Esophagus squamous epithelium (tissue), 5 donors: ENCODE data around the gene MAT2A. TPM values are rescaled to one million over a fixed set of nuclear protein-coding genes. Genes with fewer than 3 reads are reported as not detected.
A peak's percentile ranks its signal among the peaks of the same experiment; 100 is the strongest.

Experiments used
- DNase-seq: peaks from one replicate; lab custom pipeline; 2025; lab: John Stamatoyannopoulos, UW
- H3K27ac ChIP-seq, 4 donors: fragments of 200-600 bp; sonication (generic); one replicate each; pipeline ENCODE4 v1.5.1; 2016 to 2019; ENCODE audit warnings: mild to moderate bottlenecking in 1 of 4
- H3K27me3 ChIP-seq, 4 donors: fragments of 200-600 bp; sonication (generic); 1 replicate in 3 of 4; 2 replicates in 1 of 4; pipeline versions ENCODE4 v1.5.1 to v1.6.0; 2017 to 2021; ENCODE audit warnings: antibody characterized with exemption in 1 of 4
- H3K36me3 ChIP-seq, 3 donors: fragments of 200-600 bp; sonication (generic); one replicate each; pipeline ENCODE4 v1.5.1; 2016 to 2019
- H3K4me1 ChIP-seq, 3 donors: fragments of 200-600 bp; sonication (generic); one replicate each; pipeline ENCODE4 v1.5.1; 2017 to 2019
- H3K4me3 ChIP-seq, 4 donors: fragments of 200-600 bp; sonication (generic); 1 replicate in 3 of 4; 2 replicates in 1 of 4; pipeline ENCODE4 v1.5.1; 2016 to 2019; ENCODE audit warnings: mild to moderate bottlenecking in 2 of 4, moderate library complexity in 1 of 4
- H3K9me3 ChIP-seq, 3 donors: fragments of 200-600 bp; sonication (generic); one replicate each; pipeline ENCODE4 v1.5.1; 2016 to 2019
- POLR2A ChIP-seq, 4 donors: fragments of 450-650 bp; IDR thresholded peaks; one replicate each; pipeline ENCODE4 v1.6.1; 2017; ENCODE audit warnings: antibody characterized with exemption in 4 of 4, mild to moderate bottlenecking in 4 of 4, moderate library complexity in 3 of 4
- WGBS, 2 donors: methylation state at CpG; one replicate each; pipeline ENCODE4 v1.1.5; 2018; 5-methylcytosine and 5-hydroxymethylcytosine counted together
- intact Hi-C: fragments of 100-400 bp; cut with DNase I; formaldehyde crosslinking; loops from one replicate; pipeline ENCODE4 v1.15.0; 2022
- total RNA-seq, 4 donors: library from RNA; depleted of rRNA; stranded (reverse); fragments of >200 nt; gene quantifications; one replicate each; pipeline ENCODE4 v1.1.0, GENCODE V29; 2016
- TF ChIP-seq, protein P1 (sequence below), 6 experiments: fragments of 450-650 bp in 4 of 6; fragments of 200-600 bp in 2 of 6; sonication (generic) in 2 of 6; IDR thresholded peaks; one replicate each; pipeline ENCODE4 v1.5.1; 2016 to 2019; ENCODE audit warnings: antibody characterized with exemption in 6 of 6, mild to moderate bottlenecking in 4 of 6, moderate library complexity in 4 of 6
- donor health status: DM: yes; HTN: yes; CAD: no.

MAT2A gene
- total RNA-seq, 4 donors from 2014 or later, result 81.8 to 272 (median 121) TPM

DNA sequence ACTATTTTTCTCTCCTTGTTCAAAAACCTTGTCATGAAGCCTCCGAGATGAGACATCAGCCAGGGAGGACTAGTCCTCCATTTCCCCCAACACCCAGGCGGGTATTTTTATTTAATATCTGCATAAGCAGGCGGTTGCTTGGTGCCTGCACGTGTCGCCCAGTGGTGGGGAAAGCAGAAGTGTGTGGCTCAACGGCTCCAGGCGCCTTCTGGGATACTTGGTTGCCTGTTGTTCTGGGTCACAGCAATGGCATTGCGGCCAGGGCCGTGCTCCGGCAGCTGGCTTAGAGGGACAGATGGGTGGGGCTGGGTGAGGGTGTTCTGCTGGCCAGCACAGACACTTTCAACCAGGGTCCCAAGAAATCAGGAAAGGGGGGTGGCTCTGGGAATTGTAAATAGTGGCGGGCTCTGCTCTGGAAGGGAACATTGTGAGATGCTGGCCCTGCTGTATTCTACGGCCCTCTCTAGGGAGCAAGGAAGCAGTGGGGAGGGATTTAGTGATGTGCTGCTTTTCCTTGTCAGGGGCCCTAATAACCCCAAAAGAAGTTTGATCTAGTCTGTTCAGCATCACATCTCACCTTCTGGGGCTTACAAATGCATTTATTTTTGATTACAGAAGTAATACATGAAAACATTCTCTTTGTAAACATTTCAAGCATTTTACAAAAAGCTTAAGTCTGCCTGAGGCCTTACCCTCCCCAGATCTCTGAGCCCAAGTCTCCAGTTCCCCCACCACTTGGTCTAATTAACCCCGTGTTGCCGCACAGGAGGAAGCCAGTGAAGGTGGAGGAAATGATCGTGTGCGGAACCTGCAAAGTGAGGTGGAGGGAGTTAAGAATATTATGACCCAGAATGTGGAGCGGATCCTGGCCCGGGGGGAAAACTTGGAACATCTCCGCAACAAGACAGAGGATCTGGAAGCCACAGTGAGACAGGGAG is 39.5 kb downstream of the MAT2A start:
- Histone ChIP-seq H3K36me3 (peaks cover 0 to 33% (median 0%) of the 10 kb centered on the region in 3 donors), H3K27ac (peak overlapping the region; percentile 93 to 95 (median 94)), H3K27me3 (no peaks in the 10 kb centered on the region), H3K9me3 (no peaks in the 10 kb centered on the region), H3K4me1 (peaks cover 24 to 59% (median 29%) of the 10 kb centered on the region in 3 donors), H3K4me3 (peak overlapping the region; percentile 51 to 70 (median 60))
- WGBS, 2 donors, result 16 to 17% methylated on average over 9 to 19 of the region's 19 CpGs
- DNase-seq, result no peak
- intact Hi-C loops, result no loop called here
- peak in 1 of 4 donors; percentile 25 for TF ChIP-seq POLR2A (IDR thresholded peaks at IDR 0.05)
- TF ChIP-seq, protein P1, sequence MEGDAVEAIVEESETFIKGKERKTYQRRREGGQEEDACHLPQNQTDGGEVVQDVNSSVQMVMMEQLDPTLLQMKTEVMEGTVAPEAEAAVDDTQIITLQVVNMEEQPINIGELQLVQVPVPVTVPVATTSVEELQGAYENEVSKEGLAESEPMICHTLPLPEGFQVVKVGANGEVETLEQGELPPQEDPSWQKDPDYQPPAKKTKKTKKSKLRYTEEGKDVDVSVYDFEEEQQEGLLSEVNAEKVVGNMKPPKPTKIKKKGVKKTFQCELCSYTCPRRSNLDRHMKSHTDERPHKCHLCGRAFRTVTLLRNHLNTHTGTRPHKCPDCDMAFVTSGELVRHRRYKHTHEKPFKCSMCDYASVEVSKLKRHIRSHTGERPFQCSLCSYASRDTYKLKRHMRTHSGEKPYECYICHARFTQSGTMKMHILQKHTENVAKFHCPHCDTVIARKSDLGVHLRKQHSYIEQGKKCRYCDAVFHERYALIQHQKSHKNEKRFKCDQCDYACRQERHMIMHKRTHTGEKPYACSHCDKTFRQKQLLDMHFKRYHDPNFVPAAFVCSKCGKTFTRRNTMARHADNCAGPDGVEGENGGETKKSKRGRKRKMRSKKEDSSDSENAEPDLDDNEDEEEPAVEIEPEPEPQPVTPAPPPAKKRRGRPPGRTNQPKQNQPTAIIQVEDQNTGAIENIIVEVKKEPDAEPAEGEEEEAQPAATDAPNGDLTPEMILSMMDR (IDR thresholded peaks at IDR 0.05), result no peak

DNA sequence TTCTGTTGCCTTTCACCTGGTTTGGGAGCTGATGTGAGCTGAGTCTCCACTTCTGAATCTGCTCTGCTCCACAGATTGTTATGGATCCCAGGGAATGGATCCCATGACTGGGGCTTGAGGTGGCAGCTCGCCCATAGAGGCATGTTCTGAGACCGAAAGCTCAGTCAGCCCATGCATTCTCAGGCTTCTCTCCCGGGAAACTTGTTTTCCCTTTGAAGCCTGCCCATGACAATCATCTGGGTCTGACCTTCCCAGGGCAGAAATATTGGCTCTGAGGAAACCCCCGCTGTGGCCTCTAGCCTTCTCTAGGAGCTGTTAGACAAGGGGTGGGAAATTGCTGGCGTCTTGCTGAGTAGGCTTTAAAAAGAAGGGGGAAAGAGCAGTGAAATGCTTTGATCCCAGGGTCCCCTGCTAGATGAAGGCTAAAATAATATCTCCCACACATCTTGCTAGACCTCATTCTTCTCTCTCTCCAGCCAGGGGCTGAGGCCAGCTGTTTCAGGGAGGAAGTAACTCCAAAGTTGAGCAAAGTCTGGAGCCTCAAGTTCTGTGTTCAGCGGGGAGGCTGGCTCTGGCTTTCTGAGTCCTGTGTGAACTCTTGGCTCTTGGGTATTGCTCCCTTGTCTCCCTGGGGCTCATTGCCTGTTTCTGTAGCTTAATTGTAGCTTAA is 40.4 kb downstream of the MAT2A start:
- H3K4me1 ChIP-seq, result peaks cover 29 to 68% (median 34%) of the 10 kb centered on the region in 3 donors
- peak overlapping the region; percentile 93 to 95 (median 94) for H3K27ac ChIP-seq
- no peak for DNase-seq
- no peaks in the 10 kb centered on the region for H3K9me3 ChIP-seq
- H3K4me3 ChIP-seq, result peak overlapping the region; percentile 51 to 70 (median 60)
- peaks cover 0 to 33% (median 0%) of the 10 kb centered on the region in 3 donors for H3K36me3 ChIP-seq
- TF ChIP-seq, protein P1 (IDR thresholded peaks at IDR 0.05), result no peak
- TF ChIP-seq POLR2A (IDR thresholded peaks at IDR 0.05), result no peak
- intact Hi-C loops, result no loop called here
- WGBS, 2 donors, result 37 to 40% methylated on average over 4 to 5 of the region's 6 CpGs
- H3K27me3 ChIP-seq, result no peaks in the 10 kb centered on the region

DNA sequence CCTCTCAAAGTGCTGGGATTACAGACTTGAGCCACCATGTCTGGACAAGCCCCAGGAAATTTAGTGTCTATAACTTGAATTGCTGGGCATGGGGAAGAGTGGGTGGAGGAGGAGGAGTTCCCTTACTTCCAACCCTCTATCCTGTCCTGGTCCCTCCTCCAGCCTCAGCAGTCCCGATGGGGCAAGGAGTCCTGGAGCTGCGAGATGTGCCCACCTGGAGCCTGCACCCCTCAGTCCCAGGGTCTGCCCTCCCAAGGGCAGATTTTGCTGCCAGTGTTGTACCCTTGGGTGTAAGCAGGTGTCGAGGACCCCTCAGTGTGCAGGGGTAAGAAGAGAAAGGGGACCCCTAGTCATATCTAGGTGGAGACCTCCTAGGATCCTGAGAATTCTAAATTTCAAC is 41.2 kb downstream of the MAT2A start:
- no peaks in the 10 kb centered on the region for H3K9me3 ChIP-seq
- H3K27me3 ChIP-seq, result no peaks in the 10 kb centered on the region
- H3K4me3 ChIP-seq, result no peak overlapping the region
- DNase-seq, result no peak
- WGBS, 2 donors, result 76 to 85% methylated on average over 3 of the region's 3 CpGs
- TF ChIP-seq, protein P1 (IDR thresholded peaks at IDR 0.05), result no peak
- TF ChIP-seq POLR2A (IDR thresholded peaks at IDR 0.05), result no peak
- H3K27ac ChIP-seq, result peak overlapping the region in 3 of 4 donors; percentile 93 to 95 (median 94)
- peaks cover 0 to 33% (median 0%) of the 10 kb centered on the region in 3 donors for H3K36me3 ChIP-seq
- peaks cover 36 to 76% (median 41%) of the 10 kb centered on the region in 3 donors for H3K4me1 ChIP-seq
- intact Hi-C loops, result no loop called here

DNA sequence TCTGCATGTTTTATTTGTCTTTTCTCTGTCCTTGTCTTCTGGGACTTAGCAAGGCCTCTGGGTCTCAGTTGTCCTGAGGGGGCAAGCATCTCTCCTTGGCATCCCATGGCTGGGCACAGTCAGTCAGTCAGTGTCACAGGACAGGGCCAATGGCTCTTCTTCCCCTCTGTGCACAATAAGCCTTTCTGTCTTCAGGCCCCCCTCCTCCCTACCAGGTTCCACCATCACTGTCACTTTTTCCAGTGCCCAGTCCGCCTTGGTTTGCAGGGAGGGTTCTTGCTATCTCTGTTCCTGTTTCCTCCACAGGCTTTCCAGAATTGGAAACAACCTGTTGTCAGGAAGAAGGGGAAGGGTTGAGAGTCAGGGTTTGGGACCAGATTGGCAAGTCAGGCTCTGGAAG is 43.5 kb downstream of the MAT2A start:
- no peak overlapping the region for H3K4me3 ChIP-seq
- TF ChIP-seq POLR2A (IDR thresholded peaks at IDR 0.05), result no peak
- TF ChIP-seq, protein P1 (IDR thresholded peaks at IDR 0.05), result no peak
- H3K27ac ChIP-seq, result peak overlapping the region in 2 of 4 donors; percentile 0 to 96
- intact Hi-C loops, result no loop called here
- no peaks in the 10 kb centered on the region for H3K9me3 ChIP-seq
- no peaks in the 10 kb centered on the region for H3K27me3 ChIP-seq
- WGBS, 2 donors, result 50 to 60% methylated on average over 1 of the region's 1 CpG
- H3K36me3 ChIP-seq, result peaks cover 0 to 33% (median 0%) of the 10 kb centered on the region in 3 donors
- H3K4me1 ChIP-seq, result peaks cover 40 to 82% (median 62%) of the 10 kb centered on the region in 3 donors
- no peak for DNase-seq
